Measurements from ENCODE around the gene ZC3H4. TPM values are rescaled to one million over a fixed set of nuclear protein-coding genes. Genes with fewer than 3 reads are reported as not detected.
A peak's percentile ranks its signal among the peaks of the same experiment; 100 is the strongest.

Gene ZC3H4
- total and polyA plus RNA-seq, 2 of the 8 experiments (the other 6 are each of a cell fraction or from before 2014, with no cell fraction given), result 6.6 to 92.0 TPM

DNA sequence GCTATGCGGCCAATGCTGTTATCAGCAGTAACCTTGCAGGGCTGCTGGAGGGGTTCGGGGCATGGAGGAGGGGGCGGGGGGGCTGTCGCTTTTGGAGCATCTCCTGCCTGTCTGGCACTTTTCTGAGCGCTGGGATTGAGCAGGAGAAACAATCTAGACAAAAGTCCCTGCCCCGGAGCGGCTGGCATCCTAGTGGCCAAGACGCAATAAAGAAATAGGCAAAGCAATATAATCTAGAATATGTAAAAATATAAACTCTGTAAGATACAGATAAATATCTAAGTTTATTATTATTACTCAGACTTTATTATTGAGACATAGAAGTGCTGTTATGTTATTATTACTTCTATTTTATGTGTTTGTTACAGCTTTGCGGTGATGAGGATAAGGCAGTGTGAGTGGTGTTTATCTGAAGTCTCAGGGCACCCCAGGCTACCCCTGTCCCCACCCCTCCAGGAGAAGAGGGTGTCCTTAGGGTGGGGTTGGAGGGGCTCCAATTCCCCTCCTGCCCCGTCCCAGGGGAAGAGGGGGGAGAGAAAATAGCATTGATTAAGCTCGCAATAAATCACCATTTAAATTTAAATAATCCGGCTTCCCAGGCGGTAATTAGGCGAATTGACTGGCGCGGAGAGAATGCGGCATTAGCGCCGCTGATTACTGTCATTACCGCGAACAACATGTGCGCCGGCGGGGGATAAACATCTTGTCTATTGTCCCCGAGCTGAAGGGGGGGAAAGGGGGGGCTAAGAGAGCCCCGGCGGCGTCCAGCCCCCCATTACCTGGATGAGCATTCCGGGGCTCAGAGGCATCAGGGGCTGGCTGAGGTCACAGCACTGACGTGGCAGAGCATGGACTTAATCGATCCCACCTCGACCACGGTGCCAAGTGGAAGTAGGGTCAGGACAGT is 90.8 kb downstream of the ZC3H4 start (continued):
- TF ChIP-seq, protein P1, sequence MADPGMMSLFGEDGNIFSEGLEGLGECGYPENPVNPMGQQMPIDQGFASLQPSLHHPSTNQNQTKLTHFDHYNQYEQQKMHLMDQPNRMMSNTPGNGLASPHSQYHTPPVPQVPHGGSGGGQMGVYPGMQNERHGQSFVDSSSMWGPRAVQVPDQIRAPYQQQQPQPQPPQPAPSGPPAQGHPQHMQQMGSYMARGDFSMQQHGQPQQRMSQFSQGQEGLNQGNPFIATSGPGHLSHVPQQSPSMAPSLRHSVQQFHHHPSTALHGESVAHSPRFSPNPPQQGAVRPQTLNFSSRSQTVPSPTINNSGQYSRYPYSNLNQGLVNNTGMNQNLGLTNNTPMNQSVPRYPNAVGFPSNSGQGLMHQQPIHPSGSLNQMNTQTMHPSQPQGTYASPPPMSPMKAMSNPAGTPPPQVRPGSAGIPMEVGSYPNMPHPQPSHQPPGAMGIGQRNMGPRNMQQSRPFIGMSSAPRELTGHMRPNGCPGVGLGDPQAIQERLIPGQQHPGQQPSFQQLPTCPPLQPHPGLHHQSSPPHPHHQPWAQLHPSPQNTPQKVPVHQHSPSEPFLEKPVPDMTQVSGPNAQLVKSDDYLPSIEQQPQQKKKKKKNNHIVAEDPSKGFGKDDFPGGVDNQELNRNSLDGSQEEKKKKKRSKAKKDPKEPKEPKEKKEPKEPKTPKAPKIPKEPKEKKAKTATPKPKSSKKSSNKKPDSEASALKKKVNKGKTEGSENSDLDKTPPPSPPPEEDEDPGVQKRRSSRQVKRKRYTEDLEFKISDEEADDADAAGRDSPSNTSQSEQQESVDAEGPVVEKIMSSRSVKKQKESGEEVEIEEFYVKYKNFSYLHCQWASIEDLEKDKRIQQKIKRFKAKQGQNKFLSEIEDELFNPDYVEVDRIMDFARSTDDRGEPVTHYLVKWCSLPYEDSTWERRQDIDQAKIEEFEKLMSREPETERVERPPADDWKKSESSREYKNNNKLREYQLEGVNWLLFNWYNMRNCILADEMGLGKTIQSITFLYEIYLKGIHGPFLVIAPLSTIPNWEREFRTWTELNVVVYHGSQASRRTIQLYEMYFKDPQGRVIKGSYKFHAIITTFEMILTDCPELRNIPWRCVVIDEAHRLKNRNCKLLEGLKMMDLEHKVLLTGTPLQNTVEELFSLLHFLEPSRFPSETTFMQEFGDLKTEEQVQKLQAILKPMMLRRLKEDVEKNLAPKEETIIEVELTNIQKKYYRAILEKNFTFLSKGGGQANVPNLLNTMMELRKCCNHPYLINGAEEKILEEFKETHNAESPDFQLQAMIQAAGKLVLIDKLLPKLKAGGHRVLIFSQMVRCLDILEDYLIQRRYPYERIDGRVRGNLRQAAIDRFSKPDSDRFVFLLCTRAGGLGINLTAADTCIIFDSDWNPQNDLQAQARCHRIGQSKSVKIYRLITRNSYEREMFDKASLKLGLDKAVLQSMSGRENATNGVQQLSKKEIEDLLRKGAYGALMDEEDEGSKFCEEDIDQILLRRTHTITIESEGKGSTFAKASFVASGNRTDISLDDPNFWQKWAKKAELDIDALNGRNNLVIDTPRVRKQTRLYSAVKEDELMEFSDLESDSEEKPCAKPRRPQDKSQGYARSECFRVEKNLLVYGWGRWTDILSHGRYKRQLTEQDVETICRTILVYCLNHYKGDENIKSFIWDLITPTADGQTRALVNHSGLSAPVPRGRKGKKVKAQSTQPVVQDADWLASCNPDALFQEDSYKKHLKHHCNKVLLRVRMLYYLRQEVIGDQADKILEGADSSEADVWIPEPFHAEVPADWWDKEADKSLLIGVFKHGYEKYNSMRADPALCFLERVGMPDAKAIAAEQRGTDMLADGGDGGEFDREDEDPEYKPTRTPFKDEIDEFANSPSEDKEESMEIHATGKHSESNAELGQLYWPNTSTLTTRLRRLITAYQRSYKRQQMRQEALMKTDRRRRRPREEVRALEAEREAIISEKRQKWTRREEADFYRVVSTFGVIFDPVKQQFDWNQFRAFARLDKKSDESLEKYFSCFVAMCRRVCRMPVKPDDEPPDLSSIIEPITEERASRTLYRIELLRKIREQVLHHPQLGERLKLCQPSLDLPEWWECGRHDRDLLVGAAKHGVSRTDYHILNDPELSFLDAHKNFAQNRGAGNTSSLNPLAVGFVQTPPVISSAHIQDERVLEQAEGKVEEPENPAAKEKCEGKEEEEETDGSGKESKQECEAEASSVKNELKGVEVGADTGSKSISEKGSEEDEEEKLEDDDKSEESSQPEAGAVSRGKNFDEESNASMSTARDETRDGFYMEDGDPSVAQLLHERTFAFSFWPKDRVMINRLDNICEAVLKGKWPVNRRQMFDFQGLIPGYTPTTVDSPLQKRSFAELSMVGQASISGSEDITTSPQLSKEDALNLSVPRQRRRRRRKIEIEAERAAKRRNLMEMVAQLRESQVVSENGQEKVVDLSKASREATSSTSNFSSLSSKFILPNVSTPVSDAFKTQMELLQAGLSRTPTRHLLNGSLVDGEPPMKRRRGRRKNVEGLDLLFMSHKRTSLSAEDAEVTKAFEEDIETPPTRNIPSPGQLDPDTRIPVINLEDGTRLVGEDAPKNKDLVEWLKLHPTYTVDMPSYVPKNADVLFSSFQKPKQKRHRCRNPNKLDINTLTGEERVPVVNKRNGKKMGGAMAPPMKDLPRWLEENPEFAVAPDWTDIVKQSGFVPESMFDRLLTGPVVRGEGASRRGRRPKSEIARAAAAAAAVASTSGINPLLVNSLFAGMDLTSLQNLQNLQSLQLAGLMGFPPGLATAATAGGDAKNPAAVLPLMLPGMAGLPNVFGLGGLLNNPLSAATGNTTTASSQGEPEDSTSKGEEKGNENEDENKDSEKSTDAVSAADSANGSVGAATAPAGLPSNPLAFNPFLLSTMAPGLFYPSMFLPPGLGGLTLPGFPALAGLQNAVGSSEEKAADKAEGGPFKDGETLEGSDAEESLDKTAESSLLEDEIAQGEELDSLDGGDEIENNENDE (IDR thresholded peaks at IDR 0.05; ENCODE audit: insufficient replicate concordance, low read length), result no peak
- TF ChIP-seq ASH2L (IDR thresholded peaks at IDR 0.05; ENCODE audit: low read length) (no peak), SUZ12 (IDR thresholded peaks at IDR 0.05; ENCODE audit: low read length) (0 out of 2 replicates have a peak, but pooled peaks have one; percentile 31), HDAC6 (IDR thresholded peaks at IDR 0.05; ENCODE audit: low read depth, low read length) (no peak), EZH2 (IDR thresholded peaks at IDR 0.05; ENCODE audit: low read depth, low read length, severe bottlenecking) (peak; percentile 32), SIX5 (IDR thresholded peaks at IDR 0.05; ENCODE audit: low read depth, low read length) (no peak), SIN3A (conservative IDR thresholded peaks at IDR 0.05 in 1 of 2, IDR thresholded peaks at IDR 0.05 in 1 of 2; ENCODE audit: low read depth in 1 of 2, low read length in 2 of 2) (0 out of 4 replicates have a peak, but pooled peaks of 1 of the 2 experiments have one; percentile 16)
- TF ChIP-seq, protein P2, sequence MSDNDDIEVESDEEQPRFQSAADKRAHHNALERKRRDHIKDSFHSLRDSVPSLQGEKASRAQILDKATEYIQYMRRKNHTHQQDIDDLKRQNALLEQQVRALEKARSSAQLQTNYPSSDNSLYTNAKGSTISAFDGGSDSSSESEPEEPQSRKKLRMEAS (IDR thresholded peaks at IDR 0.05), result peak; percentile 60
